NK-92 treated with Interleukin-12 subunit alpha and Interleukin-12 subunit beta, amount 100 ng/mL, for 24 hours (cell line): ENCODE data around the gene KIRREL2.

Experiments
- DNase-seq: peaks from one replicate; lab custom pipeline; 2025; lab: John Stamatoyannopoulos, UW

KIRREL2 gene

GRCh38 chr19:35845215-35846037 lies 11.3 kb upstream of the KIRREL2 start:
- DNase-seq, result no peak

- DNase-seq, result no peak
Measured at GRCh38 chr19:35846038-35846668, 10.6 kb upstream of the KIRREL2 start.

- no peak for DNase-seq
Measured at GRCh38 chr19:35847911-35848310, 8.8 kb upstream of the KIRREL2 start.

GRCh38 chr19:35848486-35848885 lies 8.2 kb upstream of the KIRREL2 start:
- DNase-seq, result no peak

- no peak for DNase-seq
Measured at GRCh38 chr19:35848919-35849505, 7.7 kb upstream of the KIRREL2 start.

- no peak for DNase-seq
Measured at GRCh38 chr19:35851213-35852028, 5.3 kb upstream of the KIRREL2 start.

- no peak for DNase-seq
Measured at GRCh38 chr19:35852029-35852780, 4.5 kb upstream of the KIRREL2 start, which contains the start of gene NPHS1. Gene NPHS1, minus strand, starts transcription at chr19:35852504. Its CDS starts 667 bp downstream, at chr19:35851837.

GRCh38 chr19:35853038-35853756 lies 3.5 kb upstream of the KIRREL2 start:
- DNase-seq, result no peak

GRCh38 chr19:35858311-35858710 lies 1.6 kb downstream of the KIRREL2 start:
- DNase-seq, result no peak

GRCh38 chr19:35859414-35859813 lies 2.7 kb downstream of the KIRREL2 start:
- DNase-seq, result no peak

- DNase-seq, result no peak
Measured at GRCh38 chr19:35860436-35860817, 3.7 kb downstream of the KIRREL2 start.

GRCh38 chr19:35860818-35861639 lies 4.3 kb downstream of the KIRREL2 start:
- no peak for DNase-seq

- DNase-seq, result no peak
Measured at GRCh38 chr19:35861640-35862160, 5.0 kb downstream of the KIRREL2 start.

GRCh38 chr19:35862528-35862927 lies 5.8 kb downstream of the KIRREL2 start:
- no peak for DNase-seq

- DNase-seq, result no peak
Measured at GRCh38 chr19:35863018-35863417, 6.3 kb downstream of the KIRREL2 start.

- no peak for DNase-seq
Measured at GRCh38 chr19:35868172-35868822, 11.6 kb downstream of the KIRREL2 start, which contains the start of gene APLP1. Gene APLP1, plus strand, starts transcription at chr19:35868574. Its CDS starts 63 bp downstream, at chr19:35868637.

- no peak for DNase-seq
Measured at GRCh38 chr19:35868823-35869326, 12.2 kb downstream of the KIRREL2 start.

GRCh38 chr19:35869327-35870123 lies 12.8 kb downstream of the KIRREL2 start:
- no peak for DNase-seq
